ENCODE measurements around the gene CENPO.

Gene CENPO

GRCh38 chr2:24763843-24764242, 29.4 kb upstream of the CENPO start:
- H3K27ac ChIP-seq (ENCODE audit: low read length) = no peak overlapping the region
- peak overlapping the region in 1 of 2 donors; percentile 5 for H3K9ac ChIP-seq (ENCODE audit: low read length in 2 of 2)
- H3K9me3 ChIP-seq (ENCODE audit: control insufficient read depth in 2 of 2, low read length in 2 of 2) = no peaks in the 10 kb centered on the region
- no peaks in the 10 kb centered on the region for H3K27me3 ChIP-seq (ENCODE audit: control insufficient read depth in 1 of 2, insufficient read depth in 2 of 2, low read length in 2 of 2)
- no peak overlapping the region for H3K4me3 ChIP-seq (ENCODE audit: low read length in 2 of 2)
- H3K4me1 ChIP-seq (ENCODE audit: control insufficient read depth, insufficient read depth, low read length) = no peaks in the 10 kb centered on the region
- H3K36me3 ChIP-seq (ENCODE audit: control insufficient read depth in 2 of 2, insufficient read depth in 2 of 2, low read length in 2 of 2) = peaks cover 28 to 32% of the 10 kb centered on the region in 2 donors

- Histone ChIP-seq H3K27ac (ENCODE audit: low read length) (no peak overlapping the region), H3K9me3 (ENCODE audit: control insufficient read depth in 2 of 2, low read length in 2 of 2) (no peaks in the 10 kb centered on the region), H3K4me1 (ENCODE audit: control insufficient read depth, insufficient read depth, low read length) (no peaks in the 10 kb centered on the region), H3K27me3 (ENCODE audit: control insufficient read depth in 1 of 2, insufficient read depth in 2 of 2, low read length in 2 of 2) (no peaks in the 10 kb centered on the region), H3K4me3 (ENCODE audit: low read length in 2 of 2) (no peak overlapping the region), H3K9ac (ENCODE audit: low read length in 2 of 2) (no peak overlapping the region), H3K36me3 (ENCODE audit: control insufficient read depth in 2 of 2, insufficient read depth in 2 of 2, low read length in 2 of 2) (peaks cover 31% of the 10 kb centered on the region in 2 donors)
Measured at GRCh38 chr2:24766609-24767008, 26.6 kb upstream of the CENPO start.

GRCh38 chr2:24768013-24768412, 25.2 kb upstream of the CENPO start:
- H3K9me3 ChIP-seq (ENCODE audit: control insufficient read depth in 2 of 2, low read length in 2 of 2) = no peaks in the 10 kb centered on the region
- peaks cover 21 to 23% of the 10 kb centered on the region in 2 donors for H3K36me3 ChIP-seq (ENCODE audit: control insufficient read depth in 2 of 2, insufficient read depth in 2 of 2, low read length in 2 of 2)
- no peak overlapping the region for H3K27ac ChIP-seq (ENCODE audit: low read length)
- no peak overlapping the region for H3K4me3 ChIP-seq (ENCODE audit: low read length in 2 of 2)
- H3K9ac ChIP-seq (ENCODE audit: low read length in 2 of 2) = no peak overlapping the region
- H3K27me3 ChIP-seq (ENCODE audit: control insufficient read depth in 1 of 2, insufficient read depth in 2 of 2, low read length in 2 of 2) = no peaks in the 10 kb centered on the region
- H3K4me1 ChIP-seq (ENCODE audit: control insufficient read depth, insufficient read depth, low read length) = no peaks in the 10 kb centered on the region

- Histone ChIP-seq H3K27me3 (ENCODE audit: control insufficient read depth in 1 of 2, insufficient read depth in 2 of 2, low read length in 2 of 2) (no peaks in the 10 kb centered on the region), H3K9me3 (ENCODE audit: control insufficient read depth in 2 of 2, low read length in 2 of 2) (no peaks in the 10 kb centered on the region), H3K36me3 (ENCODE audit: control insufficient read depth in 2 of 2, insufficient read depth in 2 of 2, low read length in 2 of 2) (peaks cover 21 to 23% of the 10 kb centered on the region in 2 donors), H3K4me1 (ENCODE audit: control insufficient read depth, insufficient read depth, low read length) (no peaks in the 10 kb centered on the region), H3K27ac (ENCODE audit: low read length) (no peak overlapping the region), H3K9ac (ENCODE audit: low read length in 2 of 2) (no peak overlapping the region), H3K4me3 (ENCODE audit: low read length in 2 of 2) (no peak overlapping the region)
Measured at GRCh38 chr2:24768601-24769000, 24.6 kb upstream of the CENPO start.

- H3K9ac ChIP-seq (ENCODE audit: low read length in 2 of 2) = no peak overlapping the region
- H3K4me1 ChIP-seq (ENCODE audit: control insufficient read depth, insufficient read depth, low read length) = no peaks in the 10 kb centered on the region
- H3K36me3 ChIP-seq (ENCODE audit: control insufficient read depth in 2 of 2, insufficient read depth in 2 of 2, low read length in 2 of 2) = peaks cover 12% of the 10 kb centered on the region in 2 donors
- no peak overlapping the region for H3K4me3 ChIP-seq (ENCODE audit: low read length in 2 of 2)
- H3K27me3 ChIP-seq (ENCODE audit: control insufficient read depth in 1 of 2, insufficient read depth in 2 of 2, low read length in 2 of 2) = no peaks in the 10 kb centered on the region
- H3K27ac ChIP-seq (ENCODE audit: low read length) = no peak overlapping the region
- no peaks in the 10 kb centered on the region for H3K9me3 ChIP-seq (ENCODE audit: control insufficient read depth in 2 of 2, low read length in 2 of 2)
Measured at GRCh38 chr2:24771061-24771460, 22.2 kb upstream of the CENPO start.

- Histone ChIP-seq H3K4me1 (ENCODE audit: control insufficient read depth, insufficient read depth, low read length) (no peaks in the 10 kb centered on the region), H3K27me3 (ENCODE audit: control insufficient read depth in 1 of 2, insufficient read depth in 2 of 2, low read length in 2 of 2) (no peaks in the 10 kb centered on the region), H3K36me3 (ENCODE audit: control insufficient read depth in 2 of 2, insufficient read depth in 2 of 2, low read length in 2 of 2) (peaks cover 6 to 9% of the 10 kb centered on the region in 2 donors), H3K4me3 (ENCODE audit: low read length in 2 of 2) (no peak overlapping the region), H3K9me3 (ENCODE audit: control insufficient read depth in 2 of 2, low read length in 2 of 2) (no peaks in the 10 kb centered on the region), H3K27ac (ENCODE audit: low read length) (no peak overlapping the region), H3K9ac (ENCODE audit: low read length in 2 of 2) (no peak overlapping the region)
Measured at GRCh38 chr2:24771764-24772586, 21.2 kb upstream of the CENPO start.

GRCh38 chr2:24774373-24774772, 18.9 kb upstream of the CENPO start:
- H3K4me1 ChIP-seq (ENCODE audit: control insufficient read depth, insufficient read depth, low read length) = no peaks in the 10 kb centered on the region
- H3K9me3 ChIP-seq (ENCODE audit: control insufficient read depth in 2 of 2, low read length in 2 of 2) = no peaks in the 10 kb centered on the region
- H3K36me3 ChIP-seq (ENCODE audit: control insufficient read depth in 2 of 2, insufficient read depth in 2 of 2, low read length in 2 of 2) = peaks cover 4 to 6% of the 10 kb centered on the region in 2 donors
- no peak overlapping the region for H3K4me3 ChIP-seq (ENCODE audit: low read length in 2 of 2)
- H3K27ac ChIP-seq (ENCODE audit: low read length) = no peak overlapping the region
- no peaks in the 10 kb centered on the region for H3K27me3 ChIP-seq (ENCODE audit: control insufficient read depth in 1 of 2, insufficient read depth in 2 of 2, low read length in 2 of 2)
- H3K9ac ChIP-seq (ENCODE audit: low read length in 2 of 2) = no peak overlapping the region

GRCh38 chr2:24779116-24779515, 14.1 kb upstream of the CENPO start:
- H3K4me1 ChIP-seq (ENCODE audit: control insufficient read depth, insufficient read depth, low read length) = no peaks in the 10 kb centered on the region
- no peak overlapping the region for H3K4me3 ChIP-seq (ENCODE audit: low read length in 2 of 2)
- no peak overlapping the region for H3K27ac ChIP-seq (ENCODE audit: low read length)
- no peak overlapping the region for H3K9ac ChIP-seq (ENCODE audit: low read length in 2 of 2)
- H3K27me3 ChIP-seq (ENCODE audit: control insufficient read depth in 1 of 2, insufficient read depth in 2 of 2, low read length in 2 of 2) = no peaks in the 10 kb centered on the region
- H3K9me3 ChIP-seq (ENCODE audit: control insufficient read depth in 2 of 2, low read length in 2 of 2) = no peaks in the 10 kb centered on the region
- no peaks in the 10 kb centered on the region for H3K36me3 ChIP-seq (ENCODE audit: control insufficient read depth in 2 of 2, insufficient read depth in 2 of 2, low read length in 2 of 2)

- H3K4me1 ChIP-seq (ENCODE audit: control insufficient read depth, insufficient read depth, low read length) = no peaks in the 10 kb centered on the region
- no peak overlapping the region for H3K9ac ChIP-seq (ENCODE audit: low read length in 2 of 2)
- no peaks in the 10 kb centered on the region for H3K27me3 ChIP-seq (ENCODE audit: control insufficient read depth in 1 of 2, insufficient read depth in 2 of 2, low read length in 2 of 2)
- no peak overlapping the region for H3K4me3 ChIP-seq (ENCODE audit: low read length in 2 of 2)
- H3K9me3 ChIP-seq (ENCODE audit: control insufficient read depth in 2 of 2, low read length in 2 of 2) = no peaks in the 10 kb centered on the region
- H3K27ac ChIP-seq (ENCODE audit: low read length) = no peak overlapping the region
- H3K36me3 ChIP-seq (ENCODE audit: control insufficient read depth in 2 of 2, insufficient read depth in 2 of 2, low read length in 2 of 2) = no peaks in the 10 kb centered on the region
Measured at GRCh38 chr2:24783641-24784040, 9.6 kb upstream of the CENPO start.

GRCh38 chr2:24785671-24786321, 7.4 kb upstream of the CENPO start:
- no peak overlapping the region for H3K9ac ChIP-seq (ENCODE audit: low read length in 2 of 2)
- no peaks in the 10 kb centered on the region for H3K9me3 ChIP-seq (ENCODE audit: control insufficient read depth in 2 of 2, low read length in 2 of 2)
- no peaks in the 10 kb centered on the region for H3K4me1 ChIP-seq (ENCODE audit: control insufficient read depth, insufficient read depth, low read length)
- H3K27me3 ChIP-seq (ENCODE audit: control insufficient read depth in 1 of 2, insufficient read depth in 2 of 2, low read length in 2 of 2) = no peaks in the 10 kb centered on the region
- no peak overlapping the region for H3K4me3 ChIP-seq (ENCODE audit: low read length in 2 of 2)
- no peak overlapping the region for H3K27ac ChIP-seq (ENCODE audit: low read length)
- peaks cover 0 to 2% of the 10 kb centered on the region in 2 donors for H3K36me3 ChIP-seq (ENCODE audit: control insufficient read depth in 2 of 2, insufficient read depth in 2 of 2, low read length in 2 of 2)

- Histone ChIP-seq H3K9ac (ENCODE audit: low read length in 2 of 2) (no peak overlapping the region), H3K27ac (ENCODE audit: low read length) (no peak overlapping the region), H3K36me3 (ENCODE audit: control insufficient read depth in 2 of 2, insufficient read depth in 2 of 2, low read length in 2 of 2) (peaks cover 0 to 2% of the 10 kb centered on the region in 2 donors), H3K27me3 (ENCODE audit: control insufficient read depth in 1 of 2, insufficient read depth in 2 of 2, low read length in 2 of 2) (no peaks in the 10 kb centered on the region), H3K4me1 (ENCODE audit: control insufficient read depth, insufficient read depth, low read length) (no peaks in the 10 kb centered on the region), H3K4me3 (ENCODE audit: low read length in 2 of 2) (no peak overlapping the region), H3K9me3 (ENCODE audit: control insufficient read depth in 2 of 2, low read length in 2 of 2) (no peaks in the 10 kb centered on the region)
Measured at GRCh38 chr2:24787532-24787931, 5.7 kb upstream of the CENPO start.

All from stomach smooth muscle (tissue), 2 donors.